GM18873 (cell line): ENCODE data around the gene ELF5.

ENCODE experiments used
- ATAC-seq: cut with Tn5 transposase; IDR thresholded peaks from one replicate; pipeline ENCODE4 v1.9.1; 2021; ENCODE audit warnings: mild to moderate bottlenecking, moderate library complexity, moderate number of reproducible peaks; ENCODE audit not compliant: unreplicated experiment, low FRiP score

The ELF5 gene

GRCh38 chr11:34459507-34460162 is 54.0 kb downstream of the ELF5 start:
- ATAC-seq, result no peak

GRCh38 chr11:34458525-34458924 is 55.1 kb downstream of the ELF5 start:
- ATAC-seq, result no peak

GRCh38 chr11:34457607-34458006 is 56.0 kb downstream of the ELF5 start:
- ATAC-seq, result no peak

DNA sequence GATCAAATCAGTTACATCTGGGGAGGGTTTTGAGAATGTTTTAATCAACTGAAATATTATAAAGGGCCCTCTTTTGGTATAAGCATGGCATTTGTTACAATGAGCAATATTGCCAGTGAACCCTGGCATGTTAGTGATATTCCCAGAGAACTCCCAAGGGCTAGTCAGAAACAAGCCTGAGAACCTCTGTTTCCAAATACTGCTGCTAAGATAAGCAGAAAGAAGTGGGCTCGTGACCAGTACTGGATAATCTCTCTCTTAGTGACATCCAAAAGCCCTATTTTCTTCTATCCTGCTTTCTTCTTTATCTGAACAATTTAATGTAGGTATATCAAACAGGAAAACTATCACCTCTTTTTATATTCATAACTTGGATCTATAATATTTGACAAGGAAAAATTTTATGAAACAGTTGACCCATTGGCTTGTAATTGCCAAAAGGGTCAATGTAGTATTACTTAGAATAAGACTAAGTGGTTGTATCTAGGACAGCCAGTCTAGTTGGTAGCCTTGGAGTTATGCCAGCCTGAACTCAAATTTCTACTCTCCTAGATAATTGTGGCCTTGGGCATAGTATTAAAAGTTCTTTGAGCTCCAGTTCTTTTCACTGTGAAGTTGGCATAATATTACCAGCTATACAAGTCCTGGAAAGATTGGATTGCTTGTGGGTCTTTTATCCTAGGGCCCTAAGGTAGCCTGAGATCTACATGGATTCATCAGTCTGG is 59.1 kb downstream of the ELF5 start:
- no peak for ATAC-seq

- no peak for ATAC-seq
Observed at GRCh38 chr11:34451053-34451452, 62.5 kb downstream of the ELF5 start.

DNA sequence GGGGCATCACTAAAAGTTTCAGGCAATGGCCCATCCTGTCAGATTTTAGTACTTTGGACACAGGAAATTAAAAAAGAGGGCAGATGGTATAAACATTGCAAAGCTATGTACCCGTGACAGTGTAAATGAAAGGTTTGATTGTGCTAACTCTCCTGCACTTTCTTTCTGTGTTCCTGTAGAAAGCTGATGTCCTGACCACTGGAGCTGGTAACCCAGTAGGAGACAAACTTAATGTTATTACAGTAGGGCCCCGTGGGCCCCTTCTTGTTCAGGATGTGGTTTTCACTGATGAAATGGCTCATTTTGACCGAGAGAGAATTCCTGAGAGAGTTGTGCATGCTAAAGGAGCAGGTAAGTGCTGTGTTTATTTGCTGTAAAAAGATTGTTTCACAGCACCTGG is 64.6 kb downstream of the ELF5 start:
- no peak for ATAC-seq

DNA sequence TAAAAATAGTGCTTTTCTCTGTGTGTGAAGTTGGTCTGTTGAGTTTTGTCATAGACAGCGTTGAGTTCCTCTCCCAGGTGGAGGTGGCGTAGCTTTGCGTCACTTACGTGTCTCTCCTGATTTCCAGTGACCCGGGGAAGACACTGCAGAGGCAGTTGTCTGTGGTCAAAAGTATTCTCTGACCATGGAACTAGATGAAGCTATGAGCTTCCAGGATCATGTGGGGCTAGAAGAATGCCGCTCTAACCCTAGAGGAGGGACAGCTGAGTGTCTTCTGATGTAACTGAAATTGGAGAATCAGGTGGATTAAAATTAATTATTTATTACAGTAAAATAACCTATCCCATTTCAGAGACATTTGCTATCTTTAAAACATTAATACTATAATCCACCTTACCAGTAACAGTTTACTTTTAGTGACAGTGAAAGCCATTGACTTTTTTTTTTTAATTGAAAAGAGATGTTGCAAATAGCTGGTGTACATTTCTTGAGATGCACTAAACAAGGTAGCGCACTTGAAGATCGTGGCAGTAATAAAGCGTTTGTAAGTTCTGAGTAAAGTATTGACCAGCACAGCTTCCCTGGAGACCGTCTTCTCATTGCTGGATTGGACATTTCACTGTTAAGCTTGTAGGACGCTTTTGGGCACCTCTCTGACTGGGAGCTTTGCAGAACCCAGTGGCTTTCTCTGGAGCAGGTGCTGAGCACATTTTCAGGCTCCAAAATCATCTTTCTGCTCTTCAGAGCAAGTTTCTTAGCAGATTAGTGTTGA is 65.2 kb downstream of the ELF5 start:
- ATAC-seq, result no peak

DNA sequence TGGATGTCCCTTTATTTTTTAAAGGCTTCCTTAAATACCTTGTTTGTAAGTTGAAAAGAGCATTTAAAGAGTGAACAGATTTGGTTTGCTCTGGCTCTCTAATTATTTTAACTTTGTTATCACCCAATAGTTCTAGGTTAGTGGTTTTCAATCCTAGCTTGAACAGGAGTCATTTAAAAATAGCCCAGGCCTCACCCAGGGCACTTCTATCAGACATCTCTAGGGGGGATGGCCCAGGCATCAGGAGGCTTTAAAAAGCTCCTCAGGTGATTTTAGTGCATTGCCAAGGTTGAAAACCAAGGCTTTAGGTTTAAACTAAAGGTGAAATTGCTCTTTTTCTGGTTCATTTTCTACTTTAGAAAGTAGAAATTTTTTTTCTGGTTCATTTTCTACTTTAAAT is 66.5 kb downstream of the ELF5 start:
- no peak for ATAC-seq

DNA sequence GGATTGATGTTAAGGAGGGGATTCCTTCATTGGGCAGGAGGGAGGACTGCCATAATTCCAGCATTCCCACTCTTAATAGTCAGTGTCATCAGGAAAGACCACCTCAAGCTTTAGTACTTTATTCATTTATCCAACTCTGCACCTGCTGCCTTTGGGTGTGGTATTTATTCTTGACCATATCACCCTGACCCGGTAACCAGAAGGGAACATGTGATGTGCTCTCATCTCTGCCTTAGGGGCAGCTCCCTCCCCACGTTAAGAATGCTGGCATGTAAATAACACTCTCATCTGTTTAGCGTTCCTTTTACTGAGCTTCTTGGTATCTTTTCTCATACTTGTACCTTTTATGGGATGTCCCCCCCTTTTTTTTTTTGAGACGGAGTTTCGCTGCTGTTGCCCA is 67.2 kb downstream of the ELF5 start:
- ATAC-seq, result no peak

DNA sequence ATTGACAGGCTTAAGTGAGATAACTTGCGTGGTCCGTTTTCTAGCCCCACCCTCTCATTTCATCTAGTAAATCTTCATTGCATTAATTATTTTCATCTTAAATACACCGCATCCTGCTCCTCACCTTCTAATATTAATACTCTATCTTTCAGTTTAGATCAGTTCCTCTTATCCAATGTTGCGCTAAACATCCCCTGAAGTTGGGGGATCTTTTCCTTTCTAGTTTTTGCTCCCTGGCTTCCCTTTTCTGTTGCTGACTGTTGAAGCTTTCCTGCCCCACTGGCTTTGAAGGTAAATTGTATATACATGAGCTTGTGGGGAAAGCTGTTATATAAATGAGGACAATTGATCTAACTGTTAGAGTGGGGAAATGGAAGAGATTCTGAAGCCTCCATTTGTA is 67.6 kb downstream of the ELF5 start:
- ATAC-seq, result no peak

GRCh38 chr11:34444428-34444827 is 69.2 kb downstream of the ELF5 start:
- no peak for ATAC-seq

- ATAC-seq, result no peak
Observed at GRCh38 chr11:34443136-34443535, 70.5 kb downstream of the ELF5 start.

DNA sequence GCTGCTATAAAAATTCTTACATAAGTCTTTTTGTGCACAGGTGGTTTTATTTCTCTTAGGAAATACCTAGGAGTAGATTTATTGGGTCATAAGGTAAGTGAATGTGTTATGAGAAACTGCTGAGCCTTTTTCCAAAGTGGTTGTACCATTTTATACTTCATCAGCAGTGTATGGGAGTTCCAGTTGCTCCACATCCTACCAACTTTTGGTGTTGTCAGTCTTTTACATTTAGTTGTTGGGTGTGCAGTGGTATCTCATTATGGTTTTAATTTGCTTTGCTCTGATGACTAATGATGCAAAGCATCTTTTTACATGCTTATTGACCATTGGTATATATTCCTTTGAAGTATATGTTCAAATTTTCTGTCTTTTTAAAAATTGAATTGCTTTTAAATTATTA is 71.8 kb downstream of the ELF5 start:
- no peak for ATAC-seq

- ATAC-seq, result no peak
Observed at GRCh38 chr11:34439610-34440198, 73.9 kb downstream of the ELF5 start.

- peak; percentile 68 for ATAC-seq
Observed at GRCh38 chr11:34438529-34439507, 74.8 kb downstream of the ELF5 start, which contains the start of gene CAT. CAT (plus strand) TSS chr11:34438934; CDS start chr11:34439014, 80 bp downstream.

GRCh38 chr11:34437224-34438125 is 76.1 kb downstream of the ELF5 start:
- no peak for ATAC-seq

GRCh38 chr11:34433899-34434298 is 79.7 kb downstream of the ELF5 start:
- no peak for ATAC-seq

GRCh38 chr11:34432822-34433221 is 80.8 kb downstream of the ELF5 start:
- ATAC-seq, result no peak

GRCh38 chr11:34431979-34432378 is 81.6 kb downstream of the ELF5 start:
- no peak for ATAC-seq
